Astrocyte of the spinal cord (primary cell): ENCODE data around the gene OR5A1.

Experiments used
- DNase-seq: peaks from one replicate; pipeline ENCODE4 v3.0.0; 2011; ENCODE audit warnings: low read depth, low spot score
- H3K4me3 ChIP-seq: 2 replicates; pipeline ENCODE4 v1.5.1; 2011; ENCODE audit warnings: low read depth, mild to moderate bottlenecking, low read length, moderate library complexity
- in situ Hi-C: cut with HindIII; loops from 2 replicates; pipeline ENCODE4 v1.10.0; 2017; ENCODE audit warnings: low sequenced_read_pairs
- TF ChIP-seq, protein P1 (sequence below): IDR thresholded peaks from 2 replicates; pipeline ENCODE4 v1.5.1; 2012; ENCODE audit warnings: low read depth, mild to moderate bottlenecking, low read length, inconsistent platforms

Gene OR5A1

DNA sequence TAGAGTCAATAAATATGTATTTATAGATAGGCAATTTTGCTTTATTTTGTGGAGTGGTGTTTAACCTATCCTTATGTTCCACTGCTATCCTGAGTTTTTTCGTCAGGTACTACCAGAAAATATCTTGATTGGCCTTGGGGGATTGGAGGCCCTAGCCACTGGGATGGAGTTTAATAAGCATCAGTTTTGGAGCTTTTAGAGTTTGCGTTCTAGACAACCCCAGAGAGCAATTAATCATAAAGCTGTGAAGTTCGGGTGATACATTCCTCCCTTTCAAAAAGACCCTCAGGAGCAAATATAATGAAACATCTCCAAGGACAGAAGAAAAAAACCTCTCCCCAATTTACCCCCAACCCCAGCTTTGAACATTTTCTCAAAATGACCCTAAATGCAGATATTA is at the start of gene OR5A1:
Gene OR5A1 (plus strand): TSS at position 301 of the 400 bp plus-strand sequence. CDS start 6,700 bp downstream, outside the sequence.
- no peak within 1 kb of the TSS for H3K4me3 ChIP-seq
- in situ Hi-C loops, result no loop called here
- TF ChIP-seq, protein P1, sequence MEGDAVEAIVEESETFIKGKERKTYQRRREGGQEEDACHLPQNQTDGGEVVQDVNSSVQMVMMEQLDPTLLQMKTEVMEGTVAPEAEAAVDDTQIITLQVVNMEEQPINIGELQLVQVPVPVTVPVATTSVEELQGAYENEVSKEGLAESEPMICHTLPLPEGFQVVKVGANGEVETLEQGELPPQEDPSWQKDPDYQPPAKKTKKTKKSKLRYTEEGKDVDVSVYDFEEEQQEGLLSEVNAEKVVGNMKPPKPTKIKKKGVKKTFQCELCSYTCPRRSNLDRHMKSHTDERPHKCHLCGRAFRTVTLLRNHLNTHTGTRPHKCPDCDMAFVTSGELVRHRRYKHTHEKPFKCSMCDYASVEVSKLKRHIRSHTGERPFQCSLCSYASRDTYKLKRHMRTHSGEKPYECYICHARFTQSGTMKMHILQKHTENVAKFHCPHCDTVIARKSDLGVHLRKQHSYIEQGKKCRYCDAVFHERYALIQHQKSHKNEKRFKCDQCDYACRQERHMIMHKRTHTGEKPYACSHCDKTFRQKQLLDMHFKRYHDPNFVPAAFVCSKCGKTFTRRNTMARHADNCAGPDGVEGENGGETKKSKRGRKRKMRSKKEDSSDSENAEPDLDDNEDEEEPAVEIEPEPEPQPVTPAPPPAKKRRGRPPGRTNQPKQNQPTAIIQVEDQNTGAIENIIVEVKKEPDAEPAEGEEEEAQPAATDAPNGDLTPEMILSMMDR, result no peak
- DNase-seq, result no peak

DNA sequence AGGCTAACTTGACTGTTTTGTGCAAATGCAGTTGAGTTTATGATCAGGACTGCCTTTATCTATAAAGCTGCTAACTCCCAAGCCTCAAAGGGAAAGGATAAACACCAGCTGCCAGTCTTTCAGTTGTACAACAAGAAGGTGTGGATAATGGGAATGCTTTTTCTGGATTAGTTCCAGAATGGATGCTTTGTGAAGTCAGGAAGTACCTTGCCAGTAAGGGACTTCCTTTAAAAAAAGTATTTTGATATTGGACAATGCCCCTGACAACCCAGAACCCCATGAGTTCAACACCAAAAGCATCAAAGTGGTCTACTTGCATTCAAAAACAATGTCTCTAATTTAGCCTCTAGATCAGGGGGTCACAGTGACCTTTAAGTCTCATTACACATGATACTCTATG is 42.1 kb upstream of the OR5A1 start:
- in situ Hi-C loops, result no loop called here

DNA sequence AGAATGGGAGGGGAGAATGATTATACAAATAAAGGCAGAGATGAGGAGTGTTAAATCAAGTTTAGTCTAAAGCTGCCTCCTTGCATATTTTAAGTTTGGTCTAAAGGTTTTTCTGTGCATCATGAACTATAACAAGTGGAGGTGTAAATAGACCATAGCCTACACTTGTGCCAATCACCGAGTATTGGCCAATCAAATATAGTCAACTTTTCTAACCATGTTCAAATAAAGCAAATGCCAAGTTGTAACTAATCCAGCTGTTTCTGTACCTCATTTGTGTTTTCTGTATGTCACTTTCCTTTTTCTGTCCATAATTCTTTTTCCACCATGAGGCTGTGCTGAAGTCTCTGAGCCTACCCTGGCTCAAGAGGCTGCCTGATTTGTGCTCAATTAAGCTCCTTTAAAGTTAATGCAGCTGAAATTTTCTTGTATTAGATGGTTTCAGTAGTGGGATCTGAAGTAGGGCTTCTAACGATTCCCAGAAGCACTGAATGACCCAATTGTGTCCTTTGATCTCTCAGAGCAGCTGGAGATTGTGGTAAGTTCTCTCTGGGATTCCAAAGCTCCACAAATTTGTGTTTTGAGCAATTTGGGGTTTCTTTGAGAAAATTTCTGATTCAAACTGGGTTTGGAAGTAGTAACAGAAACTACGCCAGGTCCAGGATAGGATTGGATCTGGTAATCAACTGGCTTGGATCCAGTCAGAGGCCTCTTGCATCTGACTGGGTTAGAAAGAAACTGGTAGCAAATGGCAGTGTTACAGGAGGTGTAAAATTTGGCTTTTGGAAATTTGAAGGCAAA is 35.6 kb upstream of the OR5A1 start:
- no peak for DNase-seq
- in situ Hi-C loops, result no loop called here
- H3K4me3 ChIP-seq, result no peak overlapping the region
- TF ChIP-seq, protein P1, result no peak

More for the DNA sequence above, 42.1 kb upstream of the OR5A1 start:
- TF ChIP-seq, protein P1, result no peak
- DNase-seq, result no peak
- H3K4me3 ChIP-seq, result no peak overlapping the region

DNA sequence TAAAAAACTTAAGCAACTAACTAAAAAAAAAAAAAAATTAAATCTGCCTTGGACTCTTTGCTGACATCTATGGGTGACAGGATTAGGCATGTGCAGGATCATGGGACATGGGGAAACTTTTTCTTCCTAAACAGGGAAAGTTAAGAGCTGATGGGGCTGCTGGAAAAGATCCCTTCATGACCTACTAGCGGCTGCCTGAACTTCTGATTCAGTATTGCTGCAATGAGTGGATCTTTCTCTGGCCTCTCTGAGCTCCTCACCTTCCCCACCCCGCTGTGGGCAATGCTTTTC is 35.1 kb upstream of the OR5A1 start:
- in situ Hi-C loops, result no loop called here
- H3K4me3 ChIP-seq, result no peak overlapping the region
- TF ChIP-seq, protein P1, result no peak
- no peak for DNase-seq

DNA sequence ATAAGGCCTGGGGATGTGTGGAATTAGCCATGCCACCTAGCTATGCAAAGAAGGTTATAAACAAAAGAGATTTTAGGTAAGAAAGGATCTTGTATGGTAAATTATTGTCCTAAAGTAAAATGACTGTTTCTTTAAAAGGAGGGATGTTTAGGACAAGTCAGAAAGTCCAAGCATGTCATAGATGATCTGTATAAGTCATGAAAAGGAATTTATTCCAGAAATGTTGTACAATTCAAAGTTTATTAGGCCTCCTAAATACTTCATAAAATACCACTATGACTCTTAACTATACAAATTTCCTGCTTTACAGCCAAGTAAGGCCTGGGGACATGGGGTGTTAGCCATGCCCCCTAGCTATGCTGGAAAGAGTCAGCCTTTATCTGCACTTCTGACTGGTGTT is 32.7 kb upstream of the OR5A1 start:
- TF ChIP-seq, protein P1, result no peak
- in situ Hi-C loops, result no loop called here
- no peak for DNase-seq
- H3K4me3 ChIP-seq, result no peak overlapping the region

DNA sequence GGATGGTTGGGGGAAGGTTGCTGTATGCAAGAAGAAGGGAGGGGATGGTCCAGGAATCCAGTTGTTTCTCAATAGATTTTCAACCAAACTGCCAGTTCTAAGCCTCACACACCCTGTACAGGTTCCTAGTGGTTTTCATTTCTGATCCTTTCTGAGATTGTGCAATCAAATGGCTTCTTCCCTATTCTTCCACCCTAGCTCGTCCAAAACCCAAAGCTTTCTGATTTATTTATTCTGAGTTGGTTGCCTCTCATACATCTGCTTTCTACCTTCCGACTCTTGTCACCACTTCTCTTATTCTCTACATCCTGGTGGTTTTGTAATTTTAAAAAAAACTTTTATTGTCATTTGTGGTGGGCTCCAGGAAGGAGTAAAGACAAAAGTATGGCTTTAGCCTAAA is 22.6 kb upstream of the OR5A1 start:
- H3K4me3 ChIP-seq, result no peak overlapping the region
- TF ChIP-seq, protein P1, result no peak
- in situ Hi-C loops, result no loop called here
- no peak for DNase-seq
